Activated CD4-positive, alpha-beta T cell treated with anti-CD3 and anti-CD28 coated beads for 4 hours (primary cell): Measurements from ENCODE around the gene PALD1.
"Not testable (repeated sequence)": the region's sequence is repeated elsewhere in the genome, so short reads cannot be mapped to it uniquely, and the experiment has no call there.

Source experiments
- DNase-seq, 2 donors: peaks; one replicate each; pipeline ENCODE4 v3.0.0-alpha.2; 2020

PALD1 gene

DNA sequence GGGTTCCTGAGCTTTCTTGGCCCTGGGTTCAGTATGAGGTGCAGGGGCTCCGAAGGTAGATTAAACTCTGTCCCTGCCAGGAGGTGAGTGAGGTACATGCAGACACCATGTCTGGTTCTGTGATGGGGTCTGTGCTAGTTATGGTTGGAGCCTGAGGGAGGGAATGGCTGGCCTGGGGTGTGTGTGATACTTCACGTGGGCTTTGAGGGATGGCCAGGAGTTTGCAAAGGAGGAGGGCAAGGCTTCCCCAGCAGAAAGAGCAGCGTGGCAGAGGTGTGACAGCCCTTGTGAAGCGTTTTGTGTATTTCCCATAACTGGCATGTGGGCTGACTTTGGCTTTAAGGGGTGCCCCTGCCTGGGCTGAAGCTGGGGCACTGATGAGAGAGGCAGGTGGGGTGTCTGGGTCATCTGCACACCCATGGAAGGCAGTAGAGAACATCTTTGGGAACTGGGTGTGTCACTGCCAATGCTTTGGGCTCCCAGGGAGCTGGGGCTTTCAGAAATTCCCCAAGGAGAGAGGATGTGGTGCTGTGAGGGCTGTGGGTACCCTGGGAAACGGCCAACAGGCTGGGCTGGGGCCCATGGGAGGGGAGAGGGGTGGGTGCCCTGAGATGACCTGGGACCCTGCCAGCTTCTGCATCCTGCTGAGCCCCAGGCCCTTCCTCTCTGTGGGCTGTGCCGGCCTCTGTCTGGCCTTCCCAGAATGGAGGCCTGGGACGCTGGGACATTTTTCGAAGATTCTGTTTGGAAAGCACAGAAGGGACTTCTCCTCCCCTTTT, 4.6 kb downstream of the PALD1 start:
- DNase-seq, result no peak

DNA sequence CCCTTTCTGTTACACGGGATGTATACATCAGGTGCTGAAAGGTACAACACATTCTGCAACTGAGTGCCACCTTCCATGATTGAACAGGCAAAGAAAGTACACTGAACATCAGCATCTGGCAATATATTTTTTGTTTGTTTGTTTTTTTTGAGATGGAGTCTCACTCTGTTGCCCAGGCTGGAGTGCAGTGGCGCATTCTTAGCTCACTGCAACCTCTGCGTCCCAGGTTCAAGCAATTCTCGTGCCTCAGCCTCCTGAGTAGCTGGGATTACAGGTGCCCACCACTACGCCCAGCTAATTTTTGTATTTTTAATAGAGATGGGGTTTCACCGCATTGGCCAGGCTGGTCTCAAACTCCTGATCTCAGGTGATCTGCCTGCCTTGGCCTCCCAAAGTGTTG, 5.3 kb downstream of the PALD1 start:
- not testable (repeated sequence) for DNase-seq

DNA sequence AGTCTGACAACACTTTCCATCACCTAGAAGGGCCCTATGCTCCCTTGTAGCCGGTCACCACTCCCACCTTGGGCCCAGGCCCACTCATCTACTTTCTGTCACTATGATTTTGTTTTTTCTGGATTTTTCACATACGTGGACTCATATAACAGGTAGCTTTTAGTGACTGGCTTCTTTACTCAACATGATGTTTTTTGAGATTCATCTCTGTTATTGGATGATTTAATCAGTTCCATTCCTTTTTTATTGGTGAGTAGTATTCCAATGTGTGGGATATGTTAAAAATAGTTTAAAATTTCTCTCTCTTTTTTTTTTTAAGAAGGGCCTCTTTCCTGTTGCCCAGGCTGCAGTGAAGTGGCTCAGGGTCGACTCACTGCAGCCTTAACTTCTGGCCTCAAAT, 9.3 kb downstream of the PALD1 start:
- DNase-seq, result no peak

DNA sequence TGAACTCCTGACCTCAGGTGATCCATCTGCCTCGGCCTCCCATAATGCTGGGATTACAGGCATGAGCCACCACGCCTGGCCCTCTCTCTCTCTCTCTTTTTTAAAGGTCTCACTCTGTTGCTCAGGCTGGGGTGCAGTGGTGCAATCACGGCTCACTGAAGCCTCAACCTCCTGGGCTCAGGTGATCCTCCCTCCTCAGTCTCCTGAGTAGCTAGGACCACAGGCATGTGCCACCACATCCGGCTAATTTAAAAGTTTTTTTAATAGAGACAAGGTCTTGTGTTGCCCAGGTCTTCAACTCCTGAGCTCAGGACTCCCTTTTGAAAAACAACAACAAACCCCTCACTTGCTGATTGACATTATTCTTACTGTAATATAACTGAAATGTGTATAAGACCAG, 11.6 kb downstream of the PALD1 start:
- DNase-seq, result no peak

DNA sequence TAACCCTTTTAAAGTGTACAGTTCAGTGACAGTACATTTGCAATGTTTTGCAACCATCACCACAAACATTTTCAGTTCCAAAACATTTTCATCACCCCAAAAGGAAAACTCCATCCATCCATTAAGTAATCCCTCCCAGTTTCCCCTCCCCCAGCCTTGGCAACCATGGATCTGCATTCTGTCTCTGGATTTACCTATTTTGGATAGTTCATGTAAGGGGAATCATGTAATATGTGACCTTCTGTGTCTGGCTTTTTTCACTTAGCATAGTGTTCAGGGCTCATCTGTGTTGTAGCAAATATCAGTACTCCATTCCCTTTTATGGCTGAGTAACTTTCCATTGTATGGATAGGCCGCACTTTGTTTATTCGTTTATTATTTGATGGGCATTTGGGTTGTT, 13.0 kb downstream of the PALD1 start:
- no peak for DNase-seq

DNA sequence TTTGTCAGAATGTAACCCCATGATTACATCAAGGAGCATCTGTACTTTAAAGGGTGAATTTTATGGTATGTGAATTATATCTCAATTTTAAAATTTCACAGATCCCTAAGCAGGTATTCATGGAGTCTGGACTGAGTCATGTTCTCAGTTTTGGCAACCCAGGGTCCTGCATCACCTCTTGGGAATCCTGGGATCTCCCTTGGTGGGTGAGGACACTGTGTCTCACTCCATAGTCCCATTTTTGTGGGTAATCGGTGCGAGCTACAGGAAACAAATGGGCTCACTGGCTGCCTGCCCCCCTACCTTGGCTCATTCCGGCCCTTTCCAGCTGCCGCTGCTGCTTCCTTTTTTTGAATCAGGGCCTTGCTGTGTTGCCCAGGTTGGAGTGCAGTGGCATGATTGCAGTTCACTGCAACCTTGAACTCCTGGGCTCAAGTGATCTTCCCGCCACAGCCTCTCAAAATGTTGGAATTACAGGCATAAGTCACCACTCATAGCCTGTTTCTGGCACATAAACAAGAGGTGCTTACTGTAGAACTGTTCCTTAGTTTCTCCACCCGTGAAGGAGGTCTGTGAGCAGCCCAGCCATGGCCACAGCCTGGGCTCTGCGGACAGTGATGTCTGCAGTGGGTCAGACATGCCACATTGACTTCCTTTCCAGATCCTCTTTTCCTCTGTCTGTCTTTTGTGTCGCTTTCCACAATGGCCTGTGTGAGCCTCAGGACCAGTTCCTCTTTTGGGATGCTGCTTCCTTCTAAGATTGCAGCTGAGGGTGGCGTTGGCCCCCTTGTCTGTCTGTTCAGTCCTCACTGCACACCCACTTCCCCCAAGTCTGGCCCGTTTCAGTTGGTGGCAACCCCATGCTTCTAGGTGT, 14.5 kb downstream of the PALD1 start:
- no peak for DNase-seq

DNA sequence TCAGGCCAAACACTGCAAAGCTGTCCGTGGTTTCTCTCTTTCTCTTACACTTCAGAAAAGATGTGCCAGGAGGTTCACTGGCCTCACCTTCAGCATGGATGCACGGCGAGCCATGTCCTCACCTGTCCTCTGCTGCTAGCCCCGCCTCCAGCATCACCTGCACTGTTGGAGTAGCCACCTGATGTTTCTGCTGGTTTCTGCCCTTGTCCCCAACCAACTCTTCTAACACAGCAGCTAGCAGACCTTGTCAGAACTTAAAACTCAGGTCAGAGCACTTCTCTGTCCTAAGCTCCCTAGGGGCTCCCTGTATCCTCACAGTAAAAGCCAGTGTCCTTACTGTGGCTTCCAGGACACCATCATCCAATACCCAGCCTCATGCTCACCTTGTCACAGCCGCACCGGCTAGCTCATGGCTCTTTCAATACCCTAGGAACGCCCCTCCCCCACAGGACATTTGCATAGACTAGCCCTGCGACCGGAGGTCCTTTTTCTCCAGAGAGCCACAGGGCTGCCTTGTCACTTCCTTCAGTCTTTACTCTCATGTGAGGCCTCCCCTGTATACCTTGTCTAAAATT, 15.2 kb downstream of the PALD1 start:
- no peak for DNase-seq

DNA sequence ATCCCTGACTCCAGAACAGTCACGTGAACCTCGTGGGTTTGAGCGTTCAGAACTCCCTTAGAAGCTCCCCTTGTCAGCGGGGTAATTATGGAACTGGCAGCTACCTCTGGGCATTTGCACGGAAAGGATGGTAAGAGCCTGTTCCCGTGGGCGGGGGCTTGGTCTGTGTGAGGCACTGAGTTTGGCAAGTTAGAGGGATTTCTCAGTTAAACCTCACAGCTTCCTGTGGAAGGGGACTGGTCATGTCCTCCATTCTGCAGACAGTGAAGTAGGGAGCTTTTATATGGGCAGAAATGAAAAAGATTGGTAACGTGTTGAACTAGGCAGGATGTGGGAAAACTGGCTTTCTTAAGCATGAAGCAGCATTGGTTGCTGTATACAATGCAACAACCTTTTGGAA, 16.0 kb downstream of the PALD1 start:
- DNase-seq, result peak in 1 of 2 donors; percentile 14

DNA sequence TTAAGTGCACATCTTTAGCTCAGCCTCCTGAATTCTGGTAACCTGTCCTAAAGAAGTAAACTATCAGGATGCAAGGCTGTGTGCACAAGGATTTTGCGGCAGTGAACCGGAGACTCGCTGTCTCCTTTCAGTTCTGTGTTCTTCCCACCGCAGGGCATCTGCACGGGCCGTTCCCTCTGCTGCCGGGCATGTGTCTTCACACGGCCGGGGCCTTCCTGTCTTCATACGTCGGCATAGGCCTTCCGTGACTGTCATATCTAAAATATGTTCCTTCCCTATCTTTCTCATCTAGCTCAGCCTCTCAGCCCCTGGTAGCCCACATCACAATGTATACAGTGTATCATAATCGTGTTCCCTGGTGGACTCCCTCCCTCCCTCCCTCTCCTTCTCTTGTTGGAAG, 16.4 kb downstream of the PALD1 start:
- no peak for DNase-seq

DNA sequence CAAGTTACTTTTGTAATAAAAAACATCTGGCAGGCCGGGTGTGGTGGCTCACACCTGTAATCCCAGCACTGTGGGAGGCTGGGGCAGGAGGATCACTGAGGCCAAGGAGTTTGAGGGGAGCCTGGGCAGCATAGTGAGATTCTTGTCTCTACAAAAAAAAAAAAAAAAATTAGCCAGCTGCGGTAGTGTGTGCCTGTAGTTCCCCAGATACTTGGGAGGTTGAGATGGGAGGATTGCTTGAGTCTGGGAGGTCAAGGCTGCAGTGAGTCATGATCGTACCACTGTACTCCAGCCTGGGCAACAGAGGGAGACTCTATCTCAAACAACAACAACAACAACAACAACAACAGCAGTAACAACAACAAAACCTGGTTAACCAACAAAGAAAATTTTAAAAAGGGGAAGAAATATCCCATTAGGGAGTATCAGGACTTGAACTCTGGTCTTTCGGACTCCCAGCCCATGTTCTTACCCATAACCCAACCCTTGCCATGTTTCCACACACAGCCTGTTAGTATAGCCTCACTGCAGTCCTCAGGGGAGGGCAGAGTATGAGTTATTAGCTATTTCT, 17.2 kb downstream of the PALD1 start:
- no peak for DNase-seq

DNA sequence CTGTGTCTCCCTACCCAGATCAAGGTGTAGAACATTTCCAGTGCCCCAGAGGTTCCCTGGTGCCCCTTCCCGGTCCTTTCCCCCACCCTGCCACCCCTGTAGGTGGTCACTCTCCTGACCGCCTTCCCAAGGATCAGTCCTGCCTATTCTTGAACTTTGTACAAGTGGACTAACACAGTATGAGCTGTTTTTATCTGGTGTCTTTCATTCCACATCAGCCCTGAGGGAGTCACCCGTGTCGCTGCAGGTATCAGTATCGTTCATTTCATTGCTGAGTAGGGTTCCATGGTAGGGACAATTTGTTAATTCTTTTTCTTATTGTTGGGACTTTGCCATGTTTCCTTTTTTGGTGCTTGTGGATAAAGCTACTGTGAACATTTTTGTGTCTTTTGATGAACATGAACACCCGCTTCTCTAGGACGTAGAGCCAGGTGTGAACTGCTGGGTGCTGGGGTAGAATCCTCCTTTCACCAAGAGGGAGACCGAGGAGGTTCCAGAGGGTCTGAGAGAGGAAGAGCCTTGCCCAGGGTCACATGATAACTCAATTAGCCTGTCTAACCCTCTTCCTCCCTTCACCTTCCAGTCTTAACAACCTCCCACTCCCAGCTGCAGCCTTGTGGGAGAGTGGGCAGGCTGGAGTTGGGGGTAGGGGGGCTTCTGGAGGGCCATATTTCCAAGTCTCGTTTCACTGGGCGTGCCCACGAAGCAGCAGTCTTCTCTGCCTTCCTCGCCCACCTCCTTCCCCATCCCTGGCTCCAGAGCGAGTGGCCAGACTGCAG, 18.0 kb downstream of the PALD1 start:
- no peak for DNase-seq

DNA sequence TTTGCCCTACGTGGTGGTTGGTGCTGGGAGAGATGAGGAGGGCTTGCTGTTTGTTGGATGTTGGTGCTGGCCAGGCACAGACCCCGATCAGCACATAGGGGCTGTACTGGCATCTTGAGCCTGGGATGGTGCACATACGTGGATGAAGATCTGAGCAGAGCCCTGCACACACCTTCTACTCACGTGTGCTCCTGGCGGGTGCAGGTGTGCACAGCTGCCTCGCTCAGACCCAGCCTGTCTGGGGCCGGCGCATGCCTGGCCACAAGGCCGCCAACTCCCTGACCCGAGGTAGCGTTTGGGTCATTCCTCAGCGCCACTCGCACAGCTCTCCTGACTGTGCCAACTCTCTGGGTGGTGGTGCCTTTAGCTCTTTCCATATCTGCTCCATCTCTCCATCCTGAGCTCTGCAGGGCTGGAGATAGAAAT, 18.6 kb downstream of the PALD1 start:
- DNase-seq, result no peak

DNA sequence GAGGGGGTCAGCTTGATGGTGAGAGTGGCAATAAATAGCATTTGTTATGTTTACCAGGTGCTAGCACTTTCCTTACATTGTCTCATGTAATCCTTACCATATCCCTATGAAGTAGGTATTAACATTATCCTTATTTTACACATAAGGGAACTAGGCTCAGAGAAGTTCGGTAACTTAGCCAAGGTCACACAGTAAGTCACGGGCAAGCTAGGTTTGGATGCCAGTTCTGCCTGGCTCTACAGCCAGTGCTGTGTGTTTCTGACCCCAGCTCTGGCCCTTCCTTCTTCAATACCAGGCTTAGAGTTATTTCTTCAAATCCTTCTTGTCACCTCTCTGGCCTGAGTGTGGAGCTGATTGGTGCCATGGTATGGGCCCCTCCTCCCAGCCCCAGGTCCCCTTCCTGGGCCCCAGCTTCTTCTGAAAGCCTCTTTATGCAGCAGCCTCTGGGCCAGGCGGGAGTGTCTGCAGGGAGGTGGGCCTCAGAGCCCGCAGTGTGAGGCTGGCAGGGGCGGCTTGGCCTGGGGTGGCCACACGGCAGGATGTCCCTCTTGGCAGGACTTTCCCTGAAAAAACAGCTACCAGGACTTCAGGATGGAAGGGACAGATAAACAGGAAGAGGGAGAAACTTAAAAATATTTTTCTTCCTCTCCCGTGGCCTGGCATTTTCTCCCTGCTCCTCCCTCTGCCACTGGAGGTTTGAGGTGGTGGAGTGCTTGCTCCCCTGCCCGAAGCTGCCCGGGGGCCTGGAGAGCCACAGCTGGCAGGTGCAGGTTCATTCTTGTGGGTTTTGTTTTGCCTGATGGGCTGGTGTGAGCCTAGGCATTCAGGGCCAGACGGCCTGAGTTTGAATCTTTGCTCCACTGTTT, 20.6 kb downstream of the PALD1 start:
- no peak for DNase-seq

DNA sequence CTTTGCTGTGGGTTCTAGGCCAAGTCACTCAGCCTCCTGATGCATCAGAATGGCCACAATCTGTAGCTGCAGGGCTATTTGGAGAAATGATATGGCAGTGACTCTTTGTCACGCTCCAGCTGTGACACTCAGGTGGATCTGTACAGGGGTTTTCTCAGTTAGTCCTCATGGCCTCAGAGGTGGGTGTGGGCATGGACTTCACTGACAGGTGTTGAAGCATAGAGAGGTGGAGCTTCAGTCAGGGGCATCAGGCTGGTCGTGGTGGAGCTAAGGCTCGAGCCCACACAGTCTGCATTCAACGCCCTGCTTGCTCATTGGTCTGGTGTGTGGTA, 21.2 kb downstream of the PALD1 start:
- DNase-seq, result no peak

DNA sequence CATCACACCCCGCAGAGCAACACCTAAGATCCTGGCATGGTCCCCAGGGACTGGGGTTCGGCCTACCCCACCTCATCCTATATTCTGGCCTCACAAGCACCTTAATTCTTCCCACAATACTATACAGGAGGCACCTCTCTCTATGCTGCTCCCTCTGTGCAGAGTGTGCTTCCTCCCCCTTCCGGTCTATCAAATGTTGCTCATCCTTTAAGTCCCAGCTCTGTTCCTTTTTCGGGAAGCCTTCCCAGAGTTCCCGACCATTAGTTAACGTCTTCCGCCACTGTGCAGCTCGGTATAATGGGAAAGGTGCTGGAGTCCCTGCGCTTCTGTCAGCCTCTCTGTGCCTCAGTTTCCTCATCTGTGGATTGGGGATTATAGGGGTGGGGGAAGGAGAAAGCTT, 21.8 kb downstream of the PALD1 start:
- DNase-seq, result no peak

DNA sequence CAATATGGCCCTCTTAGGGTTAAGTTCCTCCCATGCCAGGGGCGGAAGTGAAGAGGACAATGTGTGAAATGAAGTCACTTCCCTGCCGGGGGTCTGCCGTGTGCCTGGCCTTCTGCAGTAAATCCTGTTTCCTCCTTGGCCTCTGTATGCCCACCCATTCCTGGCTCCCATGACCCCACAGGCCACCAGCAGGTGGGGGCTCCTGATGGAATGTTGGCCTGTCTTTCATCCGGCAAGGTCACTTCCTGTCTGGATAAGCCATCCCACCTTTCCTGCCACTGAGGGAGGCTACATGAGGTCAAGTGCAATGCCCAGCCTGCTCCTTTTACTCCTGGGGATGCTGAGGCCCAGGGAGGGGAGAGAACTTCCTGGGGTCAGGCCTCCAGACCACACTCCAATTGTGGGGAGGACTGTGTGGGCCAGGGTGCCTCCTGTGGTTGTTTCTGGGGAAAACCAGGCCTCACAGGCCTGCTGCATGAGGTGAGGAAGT, 22.3 kb downstream of the PALD1 start:
- DNase-seq, result no peak

DNA sequence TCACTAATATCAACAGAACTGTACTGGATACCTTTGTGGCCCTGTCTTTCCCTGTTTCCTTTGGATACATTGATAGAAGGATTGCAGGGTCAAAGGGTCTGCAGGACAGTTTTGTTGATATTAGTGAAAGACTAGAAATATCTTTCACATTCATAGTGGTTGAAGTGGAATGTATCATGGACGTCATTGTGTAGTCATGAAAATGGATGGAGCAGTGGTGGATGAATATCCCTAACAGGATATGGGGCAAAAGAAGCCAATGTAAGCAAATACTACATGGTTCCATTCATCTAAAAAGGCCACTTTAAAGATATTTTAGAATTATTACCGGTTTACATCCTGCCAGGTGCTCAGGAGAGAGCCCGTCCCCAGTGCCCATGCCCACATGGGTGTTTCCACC, 23.8 kb downstream of the PALD1 start:
- no peak for DNase-seq

DNA sequence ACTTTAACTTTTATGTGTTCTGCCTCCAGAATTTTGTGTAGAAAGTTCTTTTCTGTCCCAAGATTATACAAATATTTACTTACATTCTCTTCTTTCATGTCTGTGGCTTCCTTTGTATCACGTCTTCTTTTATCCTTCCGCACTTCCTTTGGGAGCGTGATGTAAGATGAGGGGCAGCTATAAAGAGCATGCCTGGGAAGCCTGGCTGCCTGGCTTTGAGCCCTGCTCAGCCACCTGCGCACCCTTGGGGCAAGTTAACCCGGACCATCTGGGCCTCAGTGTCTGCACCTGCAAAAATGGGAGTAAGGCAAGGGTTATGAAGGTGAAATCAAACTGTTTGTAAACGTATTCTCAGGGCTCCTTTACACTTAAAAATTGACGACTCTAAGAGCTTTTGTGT, 25.2 kb downstream of the PALD1 start:
- no peak for DNase-seq

DNA sequence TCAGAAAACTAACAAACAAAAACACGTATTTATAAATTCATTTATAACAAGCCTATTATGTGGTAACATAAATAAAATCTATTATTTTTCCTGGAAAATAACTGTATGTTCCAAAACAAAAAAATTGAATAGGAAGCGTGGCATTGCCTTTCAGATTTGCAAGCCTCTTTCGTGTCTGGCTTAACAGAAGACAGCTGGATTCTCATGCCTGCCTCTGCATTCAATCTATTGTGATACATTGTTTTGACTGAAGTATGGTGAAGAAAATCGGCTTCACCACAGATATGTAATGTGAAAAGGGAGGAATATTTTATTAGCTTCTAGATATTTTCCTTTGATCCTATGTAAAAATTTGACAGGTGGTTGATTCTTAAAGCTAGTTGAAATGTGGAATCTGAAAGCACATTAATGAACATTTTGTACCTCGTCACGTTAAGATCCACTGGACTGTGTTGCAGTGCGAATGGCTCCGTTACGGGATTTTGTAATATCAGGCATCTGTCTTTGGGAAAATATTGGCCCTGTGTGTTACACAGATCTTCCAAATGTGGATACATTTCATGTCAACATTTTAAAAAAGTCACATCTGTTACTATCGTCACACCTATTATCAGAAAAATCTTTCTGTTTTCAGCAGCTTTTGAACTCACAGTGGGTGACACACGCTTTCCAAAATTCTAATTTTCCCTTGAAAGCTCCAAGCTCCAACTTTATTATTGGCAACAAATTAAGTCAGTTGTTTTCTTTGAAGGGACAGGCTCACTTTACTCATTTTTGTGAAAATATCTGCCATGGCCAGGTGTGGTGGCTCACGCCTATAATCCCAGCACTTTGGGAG, 26.2 kb downstream of the PALD1 start:
- no peak for DNase-seq

DNA sequence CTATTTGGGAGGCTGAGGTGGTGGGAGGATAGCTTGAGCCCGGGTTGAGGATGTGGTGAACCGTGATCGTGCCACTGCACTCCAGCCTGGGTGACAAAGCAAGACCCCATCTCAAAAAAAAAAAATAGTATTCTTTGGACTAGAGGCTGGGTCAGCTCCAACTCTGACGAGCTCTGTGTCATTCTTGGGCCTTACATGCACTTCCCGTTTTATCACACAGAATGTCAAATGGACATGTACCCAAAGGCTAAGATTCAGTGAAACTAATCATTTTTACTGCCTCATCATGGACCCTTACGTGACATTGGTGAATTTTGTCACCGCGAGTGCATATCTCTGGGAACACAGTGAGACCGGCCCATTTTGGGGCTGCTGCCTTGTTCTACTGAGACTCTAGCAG, 27.3 kb downstream of the PALD1 start:
- DNase-seq, result no peak

DNA sequence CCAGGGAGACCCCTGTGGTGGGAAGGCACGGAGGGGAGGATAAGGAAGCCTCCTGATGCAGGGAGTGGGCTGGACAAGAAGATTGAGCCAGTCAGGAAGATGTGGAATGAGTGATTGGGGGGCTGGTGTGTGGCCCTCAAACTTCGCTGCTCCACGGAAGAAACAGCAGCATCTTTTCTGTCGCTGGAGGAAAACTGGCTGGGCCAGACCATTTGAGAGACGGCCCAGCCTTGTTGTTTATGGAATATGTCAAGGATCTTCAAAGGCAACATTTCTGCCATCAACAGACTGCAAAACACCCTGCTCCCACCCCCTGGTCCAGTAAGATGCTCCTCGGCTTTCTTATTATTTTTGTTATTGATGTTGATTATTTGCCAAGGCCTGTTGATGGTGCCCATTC, 29.4 kb downstream of the PALD1 start:
- no peak for DNase-seq
